ENCODE data around the gene SHH.

Gene SHH

DNA sequence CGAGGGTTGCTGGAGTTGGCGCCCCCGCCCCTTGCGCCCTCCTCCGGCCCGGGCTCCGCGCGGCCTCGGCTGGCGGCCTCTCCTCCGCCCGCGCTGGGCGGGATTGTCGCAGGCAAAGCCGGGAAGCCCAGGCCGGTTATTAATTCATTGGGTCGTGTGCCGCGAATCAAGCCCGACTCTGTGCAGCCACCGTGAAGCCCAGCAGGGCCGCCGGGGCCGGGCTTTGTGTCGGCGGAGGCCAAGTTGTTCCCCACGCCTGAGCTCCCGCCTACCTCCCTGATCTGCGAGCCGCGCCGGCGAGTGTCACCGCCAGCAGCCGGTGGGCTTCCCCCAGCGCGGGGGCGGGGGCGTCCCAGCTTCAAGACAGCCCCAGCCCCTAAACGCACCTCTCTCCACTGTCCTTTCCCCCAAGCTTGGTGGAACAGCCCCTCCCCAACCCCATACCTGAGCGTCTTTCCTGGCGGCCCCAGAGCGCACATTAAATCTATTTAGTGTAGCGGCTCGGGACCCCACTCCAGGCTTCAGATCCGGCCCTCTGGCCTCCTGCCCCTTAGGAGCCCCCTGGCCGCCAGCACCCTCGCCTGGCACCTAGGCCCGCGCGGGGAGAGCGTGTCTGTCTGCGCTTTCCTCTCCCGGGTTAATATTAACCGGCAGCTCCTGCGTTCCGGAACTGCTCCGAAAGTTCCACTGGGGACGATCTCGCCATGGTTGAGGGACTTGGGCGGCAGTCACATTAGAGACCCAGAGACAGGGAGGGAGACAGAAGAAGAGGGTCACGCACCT is 3.5 kb downstream of the SHH start:
- DNase-seq (ENCODE audit: low read depth), result no peak
- H3K4me3 ChIP-seq (ENCODE audit: low read depth, low read length), result no peak overlapping the region
- in situ Hi-C loops (cut with HindIII; ENCODE audit: low sequenced_read_pairs), result no loop called here
- TF ChIP-seq, protein P1, sequence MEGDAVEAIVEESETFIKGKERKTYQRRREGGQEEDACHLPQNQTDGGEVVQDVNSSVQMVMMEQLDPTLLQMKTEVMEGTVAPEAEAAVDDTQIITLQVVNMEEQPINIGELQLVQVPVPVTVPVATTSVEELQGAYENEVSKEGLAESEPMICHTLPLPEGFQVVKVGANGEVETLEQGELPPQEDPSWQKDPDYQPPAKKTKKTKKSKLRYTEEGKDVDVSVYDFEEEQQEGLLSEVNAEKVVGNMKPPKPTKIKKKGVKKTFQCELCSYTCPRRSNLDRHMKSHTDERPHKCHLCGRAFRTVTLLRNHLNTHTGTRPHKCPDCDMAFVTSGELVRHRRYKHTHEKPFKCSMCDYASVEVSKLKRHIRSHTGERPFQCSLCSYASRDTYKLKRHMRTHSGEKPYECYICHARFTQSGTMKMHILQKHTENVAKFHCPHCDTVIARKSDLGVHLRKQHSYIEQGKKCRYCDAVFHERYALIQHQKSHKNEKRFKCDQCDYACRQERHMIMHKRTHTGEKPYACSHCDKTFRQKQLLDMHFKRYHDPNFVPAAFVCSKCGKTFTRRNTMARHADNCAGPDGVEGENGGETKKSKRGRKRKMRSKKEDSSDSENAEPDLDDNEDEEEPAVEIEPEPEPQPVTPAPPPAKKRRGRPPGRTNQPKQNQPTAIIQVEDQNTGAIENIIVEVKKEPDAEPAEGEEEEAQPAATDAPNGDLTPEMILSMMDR (IDR thresholded peaks at IDR 0.05; ENCODE audit: low read depth, low read length, missing control alignments), result no peak

DNA sequence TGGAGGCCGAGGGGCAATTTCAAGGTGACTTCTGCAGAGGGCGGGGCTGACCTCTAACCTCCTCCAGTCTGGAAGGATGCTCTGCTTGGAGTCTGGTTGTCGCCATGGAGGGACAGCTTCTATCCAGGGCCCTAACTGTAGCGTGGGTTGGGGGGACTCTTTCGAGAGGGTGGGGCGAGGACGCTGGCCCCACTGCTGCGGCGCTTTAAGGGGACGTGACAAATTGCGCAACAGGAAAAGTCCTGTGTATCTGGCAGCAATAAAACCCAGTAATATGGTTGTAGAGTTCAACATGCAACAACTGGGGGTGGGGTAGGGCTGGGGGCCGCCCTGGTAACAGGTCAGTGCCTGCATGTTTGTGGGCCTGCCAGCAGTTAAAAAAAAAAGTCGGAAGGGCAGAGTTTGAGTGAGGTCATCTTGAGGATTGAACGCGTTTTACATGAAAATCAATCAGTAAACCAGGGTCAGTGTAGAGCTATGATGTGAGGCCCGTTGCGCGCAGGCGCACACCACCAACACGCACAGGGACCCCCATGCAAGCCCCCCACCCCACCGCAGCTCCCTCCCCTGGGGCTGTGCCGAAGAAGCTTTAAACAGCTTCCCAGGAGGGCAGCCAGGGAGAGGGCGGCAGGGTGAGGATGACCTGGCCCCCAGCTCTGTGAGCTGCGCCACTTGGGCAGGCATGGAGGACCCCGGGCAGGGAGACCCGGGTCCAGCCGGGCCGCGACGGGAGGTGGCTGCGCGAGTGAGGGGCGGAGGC is 4.3 kb downstream of the SHH start:
- DNase-seq (ENCODE audit: low read depth), result no peak
- H3K4me3 ChIP-seq (ENCODE audit: low read depth, low read length), result no peak overlapping the region
- in situ Hi-C loops (cut with HindIII; ENCODE audit: low sequenced_read_pairs), result no loop called here
- TF ChIP-seq, protein P1 (IDR thresholded peaks at IDR 0.05; ENCODE audit: low read depth, low read length, missing control alignments), result no peak

DNA sequence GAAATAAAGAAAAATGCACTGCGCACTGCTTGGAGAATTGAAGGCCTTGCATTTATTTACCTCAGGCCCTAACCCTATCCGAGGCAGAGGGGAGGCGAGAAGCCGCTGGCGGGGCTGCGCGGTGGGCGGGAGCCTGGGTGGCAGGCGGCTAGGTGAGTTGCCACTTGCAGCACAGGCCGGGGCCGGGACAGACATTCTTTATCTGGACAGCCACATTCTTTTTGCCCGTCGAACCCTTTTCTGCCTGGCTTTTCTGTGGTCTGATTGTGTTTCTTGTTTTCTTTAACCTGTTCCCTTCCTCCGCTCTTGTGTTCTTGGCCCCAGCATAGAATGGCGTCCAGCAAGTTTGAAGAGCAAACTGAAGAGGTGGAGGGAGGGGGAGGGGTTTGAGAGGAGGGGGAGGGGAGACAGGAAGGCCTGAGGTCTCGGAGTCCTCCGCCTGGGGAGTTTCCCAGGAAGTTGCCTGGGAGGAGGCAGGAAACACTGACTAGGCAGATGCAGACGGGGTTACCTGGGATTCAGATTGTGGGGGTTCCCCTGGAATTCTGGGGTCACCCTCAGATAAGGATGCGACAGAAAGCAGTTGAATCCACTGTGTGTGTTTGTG is 5.1 kb downstream of the SHH start:
- in situ Hi-C loops (cut with HindIII; ENCODE audit: low sequenced_read_pairs), result no loop called here
- H3K4me3 ChIP-seq (ENCODE audit: low read depth, low read length), result no peak overlapping the region
- TF ChIP-seq, protein P1 (IDR thresholded peaks at IDR 0.05; ENCODE audit: low read depth, low read length, missing control alignments), result no peak
- no peak for DNase-seq (ENCODE audit: low read depth)

DNA sequence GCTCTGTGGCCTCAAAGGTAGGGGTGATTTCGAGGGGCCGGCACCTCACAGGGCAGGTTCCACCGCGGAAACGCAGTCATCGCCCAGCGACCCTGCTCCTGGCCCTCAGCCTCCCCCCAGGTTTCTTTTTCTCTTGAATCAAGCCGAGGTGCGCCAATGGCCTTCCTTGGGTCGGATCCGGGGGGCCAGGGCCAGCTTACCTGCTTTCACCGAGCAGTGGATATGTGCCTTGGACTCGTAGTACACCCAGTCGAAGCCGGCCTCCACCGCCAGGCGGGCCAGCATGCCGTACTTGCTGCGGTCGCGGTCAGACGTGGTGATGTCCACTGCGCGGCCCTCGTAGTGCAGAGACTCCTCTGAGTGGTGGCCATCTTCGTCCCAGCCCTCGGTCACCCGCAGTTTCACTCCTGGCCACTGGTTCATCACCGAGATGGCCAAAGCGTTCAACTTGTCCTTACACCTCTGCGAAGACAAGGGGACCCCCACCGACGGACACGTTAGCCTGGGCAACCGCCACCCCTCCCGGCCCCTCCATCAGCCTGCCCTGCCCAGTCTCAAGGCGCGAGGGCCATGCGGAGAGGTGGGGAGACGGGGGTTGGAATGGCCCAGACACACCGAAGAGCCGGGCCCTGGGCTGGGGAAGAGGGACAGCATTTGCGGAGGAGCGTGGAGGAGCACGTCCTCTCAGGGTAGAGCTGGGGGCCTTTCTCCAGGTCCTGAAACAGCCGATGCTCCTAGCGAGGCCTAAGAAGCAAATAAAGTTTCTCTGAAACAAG is 6.0 kb downstream of the SHH start:
- H3K4me3 ChIP-seq (ENCODE audit: low read depth, low read length), result peak overlapping the region; percentile 37
- no peak for DNase-seq (ENCODE audit: low read depth)
- in situ Hi-C loops (cut with HindIII; ENCODE audit: low sequenced_read_pairs), result no loop called here
- TF ChIP-seq, protein P1 (IDR thresholded peaks at IDR 0.05; ENCODE audit: low read depth, low read length, missing control alignments), result peak; percentile 19

DNA sequence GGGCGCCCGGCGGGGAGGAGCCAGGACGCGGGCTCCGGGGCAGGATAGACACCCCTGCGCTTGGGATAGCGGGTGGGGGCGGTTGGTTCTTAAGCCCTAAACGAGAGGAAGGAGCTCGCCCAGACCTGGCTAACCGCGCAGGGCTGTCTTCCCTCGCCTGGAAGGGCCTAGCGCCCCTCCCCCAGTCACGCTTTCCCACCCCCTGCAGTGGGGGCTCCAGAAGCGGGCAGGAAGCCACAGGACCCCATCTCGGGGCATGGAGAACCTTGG is 6.5 kb downstream of the SHH start:
- peak overlapping the region; percentile 37 for H3K4me3 ChIP-seq (ENCODE audit: low read depth, low read length)
- DNase-seq (ENCODE audit: low read depth), result no peak
- in situ Hi-C loops (cut with HindIII; ENCODE audit: low sequenced_read_pairs), result no loop called here
- TF ChIP-seq, protein P1 (IDR thresholded peaks at IDR 0.05; ENCODE audit: low read depth, low read length, missing control alignments), result no peak

All from astrocyte of the cerebellum (primary cell).